Large intestine (tissue), 12 donors: Measurements from ENCODE around the gene OR2A42. TPM values are rescaled to one million over a fixed set of nuclear protein-coding genes. Genes with fewer than 3 reads are reported as not detected.
"Not testable (repeated sequence)": the region's sequence is repeated elsewhere in the genome, so short reads cannot be mapped to it uniquely, and the experiment has no call there.

Experiments
- DNase-seq, 2 donors: peaks; one replicate each; pipeline versions ENCODE4 v3.0.0 to v3.0.0-alpha.2; 2013
- H3K27ac ChIP-seq: one replicate; pipeline ENCODE4 v1.5.1; 2013; ENCODE audit warnings: low read length
- H3K27me3 ChIP-seq: 2 replicates; pipeline ENCODE4 v1.6.1; 2013; ENCODE audit warnings: low read length; ENCODE audit not compliant: control insufficient read depth, insufficient read depth
- H3K36me3 ChIP-seq: 2 replicates; pipeline ENCODE4 v1.6.1; 2013; ENCODE audit warnings: low read length; ENCODE audit not compliant: control insufficient read depth, insufficient read depth
- H3K4me1 ChIP-seq: one replicate; pipeline ENCODE4 v1.6.1; 2013; ENCODE audit warnings: low read length; ENCODE audit not compliant: control insufficient read depth, insufficient read depth
- H3K4me3 ChIP-seq: one replicate; pipeline ENCODE4 v1.5.1; 2013; ENCODE audit warnings: low read length
- H3K9me3 ChIP-seq: one replicate; pipeline ENCODE4 v1.6.1; 2013; ENCODE audit warnings: mild to moderate bottlenecking, low read depth, low read length, moderate library complexity; ENCODE audit not compliant: control insufficient read depth
- WGBS: methylation state at CpG from one replicate; pipeline ENCODE4 v1.1.5; 2013; ENCODE audit warnings: low lambda C conversion rate; ENCODE audit not compliant: insufficient coverage; 5-methylcytosine and 5-hydroxymethylcytosine counted together
- long read RNA-seq, 11 donors: transcript quantifications; one replicate each; lab custom pipeline, GENCODE V29; 2026
- polyA plus RNA-seq: library from polyadenylated mRNA; unstranded; fragments of 120-200 nt; gene quantifications from one replicate; pipeline ENCODE4 v1.2.1, GENCODE V29; 2013

Gene OR2A42
- polyA plus RNA-seq = 0.34 TPM
- long read RNA-seq, donor 1 = 0 reads
- long read RNA-seq, donor 2 = 0 reads
- long read RNA-seq, donor 3 = 0 reads
- long read RNA-seq, donor 4 = 0 reads
- long read RNA-seq, donor 5 = 0 reads
- long read RNA-seq, donor 6 = 0 reads
- long read RNA-seq, donor 7 = 0 reads
- long read RNA-seq, donor 8 = 0 reads
- long read RNA-seq, donor 9 = 0 reads
- long read RNA-seq, donor 10, partial matches to known transcripts = 0 of 1 reads
- long read RNA-seq, donor 10, other reads (novel, unspliced or antisense) = 0 of 1 reads
- long read RNA-seq, donor 11 = 0 reads

GRCh38 chr7:144239365-144239764 is at the start of gene OR2A42:
OR2A42 (minus strand) TSS chr7:144239605; CDS start chr7:144232843, 6,762 bp downstream.
- not testable (repeated sequence) for H3K27me3 ChIP-seq, DNase-seq, H3K4me3 ChIP-seq, H3K9me3 ChIP-seq, H3K27ac ChIP-seq, H3K36me3 ChIP-seq, H3K4me1 ChIP-seq
- WGBS = no CpG with 5 or more reads among the region's 2 CpGs

- not testable (repeated sequence) for H3K4me1 ChIP-seq, DNase-seq, H3K27ac ChIP-seq, H3K27me3 ChIP-seq, H3K9me3 ChIP-seq, H3K4me3 ChIP-seq, H3K36me3 ChIP-seq
- WGBS = no CpG with 5 or more reads among the region's 3 CpGs
These were observed 47.9 kb upstream of the OR2A42 start for GRCh38 chr7:144287171-144287784.

- no CpG with 5 or more reads among the region's 6 CpGs for WGBS
- not testable (repeated sequence) for H3K4me3 ChIP-seq, H3K27me3 ChIP-seq, H3K4me1 ChIP-seq, H3K9me3 ChIP-seq, DNase-seq, H3K27ac ChIP-seq, H3K36me3 ChIP-seq
These were observed 44.3 kb upstream of the OR2A42 start for GRCh38 chr7:144283716-144284115.

GRCh38 chr7:144282490-144282889 is 43.1 kb upstream of the OR2A42 start:
- H3K9me3 ChIP-seq, H3K4me1 ChIP-seq, H3K27me3 ChIP-seq, DNase-seq, H3K27ac ChIP-seq, H3K4me3 ChIP-seq, H3K36me3 ChIP-seq: not testable (repeated sequence)
- WGBS = no CpG with 5 or more reads among the region's 4 CpGs

GRCh38 chr7:144281981-144282380 is 42.6 kb upstream of the OR2A42 start:
- DNase-seq, H3K27me3 ChIP-seq, H3K27ac ChIP-seq, H3K4me3 ChIP-seq, H3K4me1 ChIP-seq, H3K9me3 ChIP-seq, H3K36me3 ChIP-seq: not testable (repeated sequence)
- no CpG with 5 or more reads among the region's 8 CpGs for WGBS

- not testable (repeated sequence) for H3K4me1 ChIP-seq, H3K4me3 ChIP-seq, H3K36me3 ChIP-seq, H3K27me3 ChIP-seq, DNase-seq, H3K9me3 ChIP-seq, H3K27ac ChIP-seq
- 100% methylated on average over 1 of the region's 6 CpGs for WGBS
These were observed 40.6 kb upstream of the OR2A42 start for GRCh38 chr7:144280010-144280409.

- H3K36me3 ChIP-seq, H3K27me3 ChIP-seq, H3K4me3 ChIP-seq, DNase-seq, H3K4me1 ChIP-seq, H3K27ac ChIP-seq, H3K9me3 ChIP-seq: not testable (repeated sequence)
- no CpG with 5 or more reads among the region's 6 CpGs for WGBS
These were observed 35.9 kb upstream of the OR2A42 start for GRCh38 chr7:144275281-144275680.

GRCh38 chr7:144269188-144269587 is 29.8 kb upstream of the OR2A42 start, which contains the start of gene CTAGE8:
CTAGE8 (minus strand) TSS chr7:144269288; CDS start chr7:144269250, 38 bp downstream.
- not testable (repeated sequence) for H3K36me3 ChIP-seq, H3K9me3 ChIP-seq, DNase-seq, H3K27ac ChIP-seq, H3K27me3 ChIP-seq, H3K4me1 ChIP-seq, H3K4me3 ChIP-seq
- whole genome bisulfite sequencing = no CpG with 5 or more reads among the region's 19 CpGs

GRCh38 chr7:144264692-144265091 is 25.3 kb upstream of the OR2A42 start, which contains the start of gene OR2A7:
OR2A7 (minus strand) TSS chr7:144264792; CDS start chr7:144259628, 5,164 bp downstream.
- H3K9me3 ChIP-seq, DNase-seq, H3K27me3 ChIP-seq, H3K36me3 ChIP-seq, H3K4me3 ChIP-seq, H3K27ac ChIP-seq, H3K4me1 ChIP-seq: not testable (repeated sequence)
- no CpG with 5 or more reads among the region's 7 CpGs for WGBS

GRCh38 chr7:144262128-144262527 is 22.7 kb upstream of the OR2A42 start:
- H3K27me3 ChIP-seq, H3K36me3 ChIP-seq, H3K9me3 ChIP-seq, DNase-seq, H3K4me3 ChIP-seq, H3K27ac ChIP-seq, H3K4me1 ChIP-seq: not testable (repeated sequence)
- no CpG with 5 or more reads among the region's 2 CpGs for WGBS

- not testable (repeated sequence) for H3K4me3 ChIP-seq, H3K4me1 ChIP-seq, H3K9me3 ChIP-seq, H3K36me3 ChIP-seq, H3K27ac ChIP-seq, H3K27me3 ChIP-seq, DNase-seq
- WGBS = no CpG with 5 or more reads among the region's 14 CpGs
These were observed 19.7 kb upstream of the OR2A42 start for GRCh38 chr7:144259067-144259466.
